HFFc6 (cell line): ENCODE measurements around the gene SPRYD7. TPM values are rescaled to one million over a fixed set of nuclear protein-coding genes. Genes with fewer than 3 reads are reported as not detected.
"Not testable (repeated sequence)": the region's sequence is repeated elsewhere in the genome, so short reads cannot be mapped to it uniquely, and the experiment has no call there.

Experiments
- DNase-seq: peaks from one replicate; pipeline ENCODE4 v3.0.0-alpha.2; 2018
- H3K27ac Mint-ChIP-seq: 2 replicates; pipeline ENCODE4 v1.8.0; 2020; ENCODE audit warnings: mild to moderate bottlenecking, mixed read lengths
- H3K27me3 Mint-ChIP-seq: 2 replicates; pipeline ENCODE4 v1.8.0; 2021; ENCODE audit warnings: mild to moderate bottlenecking, moderate library complexity, mixed read lengths; ENCODE audit not compliant: insufficient read depth
- H3K36me3 Mint-ChIP-seq: 2 replicates; pipeline ENCODE4 v1.8.0; 2021; ENCODE audit warnings: low read depth, mixed read lengths
- H3K4me1 Mint-ChIP-seq: 2 replicates; pipeline ENCODE4 v1.8.0; 2020; ENCODE audit warnings: low read depth, mixed read lengths
- H3K4me3 Mint-ChIP-seq: 2 replicates; pipeline ENCODE4 v1.8.0; 2020; ENCODE audit warnings: mild to moderate bottlenecking, moderate library complexity, mixed read lengths
- H3K9me3 Mint-ChIP-seq: 2 replicates; pipeline ENCODE4 v1.8.0; 2020; ENCODE audit warnings: mild to moderate bottlenecking, mixed read lengths
- total RNA-seq, 6 experiments: library from RNA; stranded (reverse); fragmentation: NEBNext Ultra II Directional; extraction: Animal tissue kit (Norgen Biotek cat#: 25700); gene quantifications; 2 replicates in 1 of 6; 3 replicates in 5 of 6; pipeline ENCODE4 v1.2.3, GENCODE V29; 2021
- TF ChIP-seq, protein P1 (sequence below): fragments of 200-600 bp; sonication (generic); IDR thresholded peaks from 2 replicates; pipeline ENCODE4 v1.5.0; 2021; ENCODE audit warnings: antibody characterized with exemption, mild to moderate bottlenecking

The SPRYD7 gene
- total RNA-seq, 6 experiments from 2014 or later = 15.1 to 19.3 (median 17.9) TPM

DNA sequence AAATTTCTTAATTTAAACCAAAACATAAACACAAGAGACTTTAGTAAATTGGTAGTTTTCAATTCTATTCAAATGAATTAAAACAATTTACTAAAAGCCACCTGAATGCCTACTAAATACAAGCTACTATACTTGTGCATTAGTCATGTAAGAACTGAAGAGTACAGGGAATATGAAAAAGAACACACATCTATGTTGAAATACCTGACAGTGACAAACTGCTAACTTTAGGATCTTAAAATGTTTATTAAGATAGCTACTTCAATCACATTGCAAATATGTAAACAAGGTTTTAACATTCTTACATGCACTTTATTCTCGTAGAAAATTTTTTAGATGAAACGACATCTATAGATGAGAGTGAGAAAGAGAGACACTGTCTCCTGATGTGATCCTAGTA lies 4.1 kb downstream of the SPRYD7 start:
- H3K27me3 Mint-ChIP-seq = no peaks in the 10 kb centered on the region; the same call in 1 of the 2 replicates
- no peaks in the 10 kb centered on the region for H3K9me3 Mint-ChIP-seq
- peaks cover 51% of the 10 kb centered on the region for H3K4me1 Mint-ChIP-seq
- TF ChIP-seq, protein P1, sequence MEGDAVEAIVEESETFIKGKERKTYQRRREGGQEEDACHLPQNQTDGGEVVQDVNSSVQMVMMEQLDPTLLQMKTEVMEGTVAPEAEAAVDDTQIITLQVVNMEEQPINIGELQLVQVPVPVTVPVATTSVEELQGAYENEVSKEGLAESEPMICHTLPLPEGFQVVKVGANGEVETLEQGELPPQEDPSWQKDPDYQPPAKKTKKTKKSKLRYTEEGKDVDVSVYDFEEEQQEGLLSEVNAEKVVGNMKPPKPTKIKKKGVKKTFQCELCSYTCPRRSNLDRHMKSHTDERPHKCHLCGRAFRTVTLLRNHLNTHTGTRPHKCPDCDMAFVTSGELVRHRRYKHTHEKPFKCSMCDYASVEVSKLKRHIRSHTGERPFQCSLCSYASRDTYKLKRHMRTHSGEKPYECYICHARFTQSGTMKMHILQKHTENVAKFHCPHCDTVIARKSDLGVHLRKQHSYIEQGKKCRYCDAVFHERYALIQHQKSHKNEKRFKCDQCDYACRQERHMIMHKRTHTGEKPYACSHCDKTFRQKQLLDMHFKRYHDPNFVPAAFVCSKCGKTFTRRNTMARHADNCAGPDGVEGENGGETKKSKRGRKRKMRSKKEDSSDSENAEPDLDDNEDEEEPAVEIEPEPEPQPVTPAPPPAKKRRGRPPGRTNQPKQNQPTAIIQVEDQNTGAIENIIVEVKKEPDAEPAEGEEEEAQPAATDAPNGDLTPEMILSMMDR = no peak
- H3K36me3 Mint-ChIP-seq = no peaks in the 10 kb centered on the region
- H3K4me3 Mint-ChIP-seq = no peak overlapping the region
- no peak for DNase-seq
- no peak overlapping the region for H3K27ac Mint-ChIP-seq

DNA sequence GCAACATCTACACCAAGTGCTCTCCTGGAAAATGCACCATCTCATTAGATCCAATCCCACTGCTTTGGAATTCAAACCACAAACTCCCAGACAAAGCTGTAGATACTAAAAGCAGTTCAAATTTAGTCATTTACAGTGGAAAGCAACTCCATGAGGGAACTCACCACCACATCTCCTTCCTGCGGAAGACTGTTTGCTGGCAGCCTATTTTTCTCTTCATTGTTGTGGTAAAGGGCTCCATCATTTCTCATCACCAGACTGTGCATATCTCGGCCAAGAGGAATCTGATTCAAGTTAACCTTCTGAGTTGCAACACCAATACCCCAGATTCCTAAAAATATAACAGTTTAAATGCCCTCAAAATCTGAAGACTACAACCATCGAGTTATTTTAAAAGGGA lies 8.4 kb downstream of the SPRYD7 start:
- TF ChIP-seq, protein P1 = no peak
- no peaks in the 10 kb centered on the region for H3K9me3 Mint-ChIP-seq
- H3K4me3 Mint-ChIP-seq = peak overlapping the region; percentile 1; the same call in 1 of the 2 replicates
- H3K36me3 Mint-ChIP-seq = peaks cover 16% of the 10 kb centered on the region
- H3K27ac Mint-ChIP-seq = peak overlapping the region; percentile 70
- peak; percentile 61 for DNase-seq
- no peaks in the 10 kb centered on the region; the same call in 1 of the 2 replicates for H3K27me3 Mint-ChIP-seq
- peaks cover 39% of the 10 kb centered on the region for H3K4me1 Mint-ChIP-seq

DNA sequence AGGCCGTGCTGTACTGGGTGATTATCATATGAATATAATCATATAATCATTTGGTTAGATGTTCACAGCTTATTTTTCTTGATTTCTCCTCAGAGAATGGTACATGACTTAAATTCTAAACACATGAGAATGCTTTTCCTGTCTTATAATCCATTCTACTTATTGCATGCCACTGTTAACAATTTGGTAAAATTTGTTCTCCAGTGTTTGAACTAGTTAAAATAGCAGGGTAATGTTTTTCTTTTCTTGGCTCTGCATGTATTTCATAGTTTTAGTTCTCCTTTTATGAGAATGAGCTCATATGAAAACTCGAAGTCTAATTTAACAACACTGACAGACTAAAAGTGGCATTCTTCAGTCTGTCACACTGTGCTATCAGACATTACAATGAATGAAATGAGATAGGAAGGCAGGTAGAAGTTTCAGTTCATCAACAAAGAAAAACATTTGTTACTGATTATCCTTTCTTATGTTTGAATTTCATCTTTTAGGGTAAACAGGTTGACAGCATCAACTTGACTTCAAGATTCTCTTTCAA lies 10.2 kb downstream of the SPRYD7 start:
- no peak overlapping the region for H3K4me3 Mint-ChIP-seq
- H3K36me3 Mint-ChIP-seq = peaks cover 30% of the 10 kb centered on the region
- peak overlapping the region; percentile 48; the same call in 1 of the 2 replicates for H3K27ac Mint-ChIP-seq
- TF ChIP-seq, protein P1 = no peak
- DNase-seq = no peak
- peaks cover 30% of the 10 kb centered on the region for H3K4me1 Mint-ChIP-seq
- no peaks in the 10 kb centered on the region; the same call in 1 of the 2 replicates for H3K27me3 Mint-ChIP-seq
- H3K9me3 Mint-ChIP-seq = no peaks in the 10 kb centered on the region

DNA sequence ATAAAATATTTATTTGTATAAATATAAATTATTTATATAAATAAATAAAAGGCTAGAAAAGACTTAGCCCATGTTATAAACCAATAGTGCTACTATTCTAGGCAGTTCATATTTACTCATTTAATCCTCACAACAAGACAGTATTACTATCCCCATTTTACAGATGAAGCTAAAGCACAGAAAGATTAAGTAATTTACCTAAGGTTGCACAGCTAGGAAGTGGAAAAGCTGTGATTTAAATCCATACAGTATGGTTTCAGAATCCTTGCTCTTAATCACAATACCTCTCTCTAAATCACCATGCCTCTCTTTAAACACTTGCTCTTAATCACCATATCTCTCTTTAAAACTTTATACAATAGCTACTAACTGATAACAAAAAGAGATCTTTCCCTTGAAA lies 13.8 kb downstream of the SPRYD7 start:
- TF ChIP-seq, protein P1 = no peak
- no peak for DNase-seq
- Mint-ChIP-seq H3K36me3 (peaks cover 34% of the 10 kb centered on the region), H3K27ac (no peak overlapping the region), H3K9me3 (no peaks in the 10 kb centered on the region), H3K4me3 (no peak overlapping the region), H3K27me3 (peaks cover 2% of the 10 kb centered on the region; the same call in 1 of the 2 replicates), H3K4me1 (peaks cover 15% of the 10 kb centered on the region)

DNA sequence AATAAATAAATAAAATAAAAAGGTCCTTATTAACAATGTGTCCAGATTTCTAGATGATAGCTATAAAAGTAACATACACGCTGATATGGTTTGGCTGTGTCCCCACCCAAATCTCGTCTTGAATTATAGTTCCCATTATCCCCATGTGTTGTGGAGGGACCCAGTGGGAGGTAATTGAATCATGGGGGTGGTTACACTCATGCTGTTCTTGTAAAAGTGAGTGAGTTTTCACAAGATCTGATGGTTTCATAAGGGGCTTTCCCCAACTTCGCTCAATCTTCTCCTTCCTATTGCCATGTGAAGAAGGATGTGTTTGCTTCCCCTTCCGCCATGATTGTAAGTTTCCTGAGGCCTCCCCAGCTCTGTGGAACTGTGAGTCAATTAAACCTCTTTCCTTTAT lies 15.2 kb downstream of the SPRYD7 start:
- not testable (repeated sequence) for H3K4me3 Mint-ChIP-seq, H3K9me3 Mint-ChIP-seq, DNase-seq, H3K27me3 Mint-ChIP-seq, H3K27ac Mint-ChIP-seq, H3K4me1 Mint-ChIP-seq
- peaks cover 38% of the 10 kb centered on the region for H3K36me3 Mint-ChIP-seq

DNA sequence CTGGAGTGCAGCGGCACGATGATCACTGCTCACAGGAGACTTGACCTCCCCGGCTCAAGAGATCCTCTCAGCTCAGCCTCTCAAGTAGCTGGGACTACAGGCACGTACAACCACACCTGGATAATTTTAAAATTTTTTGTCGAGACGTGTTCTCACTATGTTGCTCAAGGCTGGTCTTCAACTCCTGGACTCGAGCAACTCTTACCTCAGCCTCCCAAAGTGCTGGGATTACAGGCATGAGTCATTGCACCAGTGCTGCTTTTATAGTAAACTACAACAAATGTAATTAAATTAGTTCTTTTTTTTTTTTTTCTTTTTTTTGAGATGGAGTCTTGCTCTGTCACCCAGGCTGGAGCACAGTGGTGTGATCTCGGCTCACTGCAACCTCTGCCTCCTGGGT lies 18.0 kb downstream of the SPRYD7 start:
- not testable (repeated sequence) for H3K9me3 Mint-ChIP-seq, H3K4me1 Mint-ChIP-seq, H3K4me3 Mint-ChIP-seq, DNase-seq, H3K27ac Mint-ChIP-seq, H3K27me3 Mint-ChIP-seq
- H3K36me3 Mint-ChIP-seq = peaks cover 41% of the 10 kb centered on the region

DNA sequence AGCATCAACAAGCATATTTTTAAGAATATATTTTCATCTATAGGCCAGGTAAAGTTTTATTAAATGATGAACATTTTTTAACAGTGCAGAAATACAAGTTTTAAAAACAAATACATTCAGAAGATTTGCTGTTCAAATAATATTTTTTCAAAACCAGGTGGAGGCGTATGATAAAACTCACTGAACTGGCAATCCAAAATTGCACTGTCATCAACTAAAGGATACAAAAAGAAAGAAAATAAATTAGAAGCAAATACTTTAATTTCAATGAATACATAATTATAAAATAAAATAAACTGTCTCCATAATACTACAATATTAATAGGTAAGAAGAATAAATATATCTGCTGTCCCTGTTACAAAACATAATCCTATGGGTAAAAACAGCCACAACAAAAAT lies 21.2 kb downstream of the SPRYD7 start:
- H3K27ac Mint-ChIP-seq = no peak overlapping the region
- DNase-seq = no peak
- TF ChIP-seq, protein P1 = no peak
- H3K9me3 Mint-ChIP-seq = no peaks in the 10 kb centered on the region
- no peaks in the 10 kb centered on the region for H3K4me1 Mint-ChIP-seq
- H3K27me3 Mint-ChIP-seq = peaks cover 5% of the 10 kb centered on the region; the same call in 1 of the 2 replicates
- H3K4me3 Mint-ChIP-seq = no peak overlapping the region
- peaks cover 31% of the 10 kb centered on the region for H3K36me3 Mint-ChIP-seq
